Smooth muscle cell of trachea (primary cell): ENCODE results near the gene IL1RL1. TPM values are rescaled to one million over a fixed set of nuclear protein-coding genes. Genes with fewer than 3 reads are reported as not detected.

Experiments used
- total RNA-seq: library from RNA; depleted of rRNA; stranded (reverse); fragments of >200 nt; gene quantifications from 2 replicates; pipeline ENCODE4 v1.2.1, GENCODE V29; 2014

The IL1RL1 gene
- total RNA-seq, result 0.33 and 0.44 TPM in 2 replicates

DNA sequence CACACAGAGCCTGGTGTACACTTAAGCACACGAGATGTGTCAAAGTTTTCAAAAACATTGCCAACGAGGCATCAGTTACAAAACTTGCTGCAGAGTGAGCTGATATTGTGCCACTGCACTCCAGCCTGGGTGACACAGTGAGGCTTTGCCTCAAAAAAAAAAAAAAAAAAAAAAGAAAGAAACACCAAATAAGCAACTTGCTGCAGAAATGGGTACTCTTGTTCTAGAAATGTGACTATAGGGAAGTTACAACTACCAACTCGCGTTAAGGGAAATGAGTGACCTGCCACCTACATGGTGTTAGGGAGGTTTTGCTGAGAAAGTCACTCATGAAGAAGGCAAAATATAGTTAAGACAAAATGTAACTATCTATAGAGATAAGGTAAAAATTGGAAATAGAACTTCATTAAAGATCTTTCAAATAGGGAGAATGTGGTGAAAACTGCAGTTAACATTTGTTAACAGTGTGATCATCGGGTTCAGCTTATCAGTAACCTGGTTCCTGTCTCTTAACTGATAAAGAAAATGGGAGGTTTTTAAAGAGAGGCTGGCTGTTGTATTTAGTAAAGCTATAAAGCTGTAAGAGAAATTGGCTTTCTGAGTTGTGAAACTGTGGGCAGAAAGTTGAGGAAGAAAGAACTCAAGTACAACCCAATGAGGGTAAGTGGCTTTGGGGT is at the start of gene IL1RL1:
TSS of gene IL1RL1 (plus strand) at position 600 of the 677 bp plus-strand sequence. CDS start 26,702 bp downstream, outside the sequence.

DNA sequence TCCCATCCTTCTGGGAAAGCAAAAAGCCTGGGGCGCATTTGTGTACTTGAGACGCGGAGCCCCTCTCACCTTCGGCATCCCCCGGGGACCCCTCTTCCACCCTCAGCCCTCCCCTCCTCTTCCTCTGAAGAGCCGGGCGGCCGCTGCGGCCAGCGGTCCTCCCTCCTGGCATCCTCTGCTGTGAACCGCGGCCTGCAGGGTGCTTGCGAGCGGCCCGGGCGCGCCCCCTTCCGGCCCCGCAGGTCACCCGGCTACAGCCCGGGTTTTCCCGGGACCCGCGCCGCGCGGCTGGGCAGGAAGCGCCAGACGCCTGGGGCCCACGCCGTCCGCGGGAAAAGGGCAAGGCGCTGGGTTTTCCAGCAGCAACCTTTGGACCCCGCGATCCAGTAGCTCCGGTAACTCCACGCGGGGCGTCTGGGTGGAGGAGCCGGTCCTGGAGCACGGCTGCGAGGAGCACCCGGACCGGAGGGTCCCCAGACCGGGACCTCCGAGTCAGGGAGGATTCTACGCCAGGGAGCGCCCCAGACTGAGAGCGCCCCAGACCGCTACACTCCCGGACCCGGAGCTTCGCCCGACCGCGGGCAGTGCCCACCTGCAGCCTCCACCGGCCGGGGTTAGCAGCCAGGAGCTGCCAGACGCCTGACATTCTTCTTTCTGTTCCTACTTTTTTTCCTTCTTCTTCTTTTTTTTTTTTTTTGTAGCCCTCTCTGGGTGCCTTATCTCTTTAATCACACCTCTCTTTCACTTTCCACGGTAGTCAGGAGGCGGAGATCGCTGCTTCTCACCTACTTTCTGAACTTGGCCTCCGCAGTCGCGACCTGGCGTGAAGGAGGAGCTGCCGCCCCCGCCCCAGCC is 44.4 kb downstream of the IL1RL1 start, which contains the start of gene IL18R1:
TSS of gene IL18R1 (plus strand) at position 271 of the 855 bp plus-strand sequence. CDS start 6,865 bp downstream, outside the sequence.

Other genes with a start within 250 kb of the IL1RL1 start
- 105 and 154 TPM in 2 replicates for gene IL1R1, start 168.8 kb upstream of the IL1RL1 start, total RNA-seq
- gene IL1RL2, start 124.5 kb upstream of the IL1RL1 start, total RNA-seq, result 0.73 and 2.3 TPM in 2 replicates
- 0.44 and 0.66 TPM in 2 replicates for gene IL18R1, start 44.2 kb downstream of the IL1RL1 start, total RNA-seq
- gene IL18RAP, start 111.6 kb downstream of the IL1RL1 start, total RNA-seq, result not detected in 2 replicates
- gene SLC9A4, start 161.7 kb downstream of the IL1RL1 start, total RNA-seq, result not detected in 2 replicates